Cardiac muscle cell (in vitro differentiated cells and primary cell): Measurements from ENCODE around the gene VPS9D1. TPM values are rescaled to one million over a fixed set of nuclear protein-coding genes. Genes with fewer than 3 reads are reported as not detected.

Source experiments
- polyA plus RNA-seq: library from polyadenylated mRNA; unstranded; fragments of >200 nt; fragmentation: Nextera tagmentation; extraction: Ambion mirVana; gene quantifications from 2 replicates; pipeline ENCODE4 v1.2.1, GENCODE V29; 2016
- total RNA-seq: library from RNA; depleted of rRNA; stranded (reverse); fragments of >200 nt; gene quantifications from 2 replicates; pipeline ENCODE4 v1.2.3, GENCODE V29; 2016

VPS9D1 gene
- total and polyA plus RNA-seq, 2 experiments from 2014 or later: 21.3 to 22.3 TPM

Other genes with a start within 250 kb of the VPS9D1 start
- 70.1 and 111 TPM in 2 replicates for gene ANKRD11, start 230.3 kb downstream of the VPS9D1 start, total RNA-seq
- gene ANKRD11, start 230.3 kb downstream of the VPS9D1 start, polyA plus RNA-seq: 131 and 159 TPM in 2 replicates
- 173 and 248 TPM in 2 replicates for gene SPG7, start 212.5 kb downstream of the VPS9D1 start, total RNA-seq
- 99.1 and 110 TPM in 2 replicates for gene SPG7, start 212.5 kb downstream of the VPS9D1 start, polyA plus RNA-seq
- gene RPL13, start 160.2 kb downstream of the VPS9D1 start, total RNA-seq: 4,932 and 5,939 TPM in 2 replicates
- gene RPL13, start 160.2 kb downstream of the VPS9D1 start, polyA plus RNA-seq: 1,293 and 1,556 TPM in 2 replicates
- 0.88 and 2.2 TPM in 2 replicates for gene CPNE7, start 145.1 kb downstream of the VPS9D1 start, total RNA-seq
- gene CPNE7, start 145.1 kb downstream of the VPS9D1 start, polyA plus RNA-seq: 1.6 and 7.0 TPM in 2 replicates
- 0.78 and 2.2 TPM in 2 replicates for gene DPEP1, start 107.3 kb downstream of the VPS9D1 start, total RNA-seq
- 0.64 and 2.1 TPM in 2 replicates for gene DPEP1, start 107.3 kb downstream of the VPS9D1 start, polyA plus RNA-seq
- gene CHMP1A, start 63.2 kb downstream of the VPS9D1 start, total RNA-seq: 82.2 and 86.2 TPM in 2 replicates
- 87.5 and 89.6 TPM in 2 replicates for gene CHMP1A, start 63.2 kb downstream of the VPS9D1 start, polyA plus RNA-seq
- gene SPATA33, start 63.1 kb downstream of the VPS9D1 start, total RNA-seq: 8.3 and 12.6 TPM in 2 replicates
- gene SPATA33, start 63.1 kb downstream of the VPS9D1 start, polyA plus RNA-seq: 13.2 and 13.5 TPM in 2 replicates
- gene CDK10, start 34.2 kb downstream of the VPS9D1 start, total RNA-seq: 58.8 and 76.3 TPM in 2 replicates
- 142 and 159 TPM in 2 replicates for gene CDK10, start 34.2 kb downstream of the VPS9D1 start, polyA plus RNA-seq
- 15.5 and 25.2 TPM in 2 replicates for gene SPATA2L, start 19.2 kb downstream of the VPS9D1 start, total RNA-seq
- 12.3 and 17.1 TPM in 2 replicates for gene SPATA2L, start 19.2 kb downstream of the VPS9D1 start, polyA plus RNA-seq
- gene ZNF276, start 639 bp upstream of the VPS9D1 start, total RNA-seq: 30.4 and 43.2 TPM in 2 replicates
- 16.2 and 22.5 TPM in 2 replicates for gene ZNF276, start 639 bp upstream of the VPS9D1 start, polyA plus RNA-seq
- gene FANCA, start 95.7 kb upstream of the VPS9D1 start, total RNA-seq: 20.7 and 26.2 TPM in 2 replicates
- 17.6 and 20.1 TPM in 2 replicates for gene FANCA, start 95.7 kb upstream of the VPS9D1 start, polyA plus RNA-seq
- gene SPIRE2, start 107.6 kb upstream of the VPS9D1 start, total RNA-seq: 4.1 and 7.8 TPM in 2 replicates
- 3.8 and 5.1 TPM in 2 replicates for gene SPIRE2, start 107.6 kb upstream of the VPS9D1 start, polyA plus RNA-seq
- 206 and 300 TPM in 2 replicates for gene TCF25, start 152.7 kb upstream of the VPS9D1 start, total RNA-seq
- gene TCF25, start 152.7 kb upstream of the VPS9D1 start, polyA plus RNA-seq: 229 and 239 TPM in 2 replicates
- 7.2 and 7.7 TPM in 2 replicates for gene MC1R, start 198.0 kb upstream of the VPS9D1 start, total RNA-seq
- gene MC1R, start 198.0 kb upstream of the VPS9D1 start, polyA plus RNA-seq: 3.9 and 9.6 TPM in 2 replicates
- 4.6 and 16.1 TPM in 2 replicates for gene TUBB3, start 202.4 kb upstream of the VPS9D1 start, total RNA-seq
- gene TUBB3, start 202.4 kb upstream of the VPS9D1 start, polyA plus RNA-seq: 5.5 and 7.5 TPM in 2 replicates
- gene DEF8, start 227.9 kb upstream of the VPS9D1 start, total RNA-seq: 92.0 and 165 TPM in 2 replicates
- 56.3 and 67.8 TPM in 2 replicates for gene DEF8, start 227.9 kb upstream of the VPS9D1 start, polyA plus RNA-seq